Gastrocnemius medialis (tissue), 4 donors: Measurements from ENCODE around the gene LHFPL4. TPM values are rescaled to one million over a fixed set of nuclear protein-coding genes. Genes with fewer than 3 reads are reported as not detected.

ENCODE experiments used
- ATAC-seq, 2 donors: fragments of 150-250 bp; one replicate each; pipeline ENCODE4 v1.9.1; 2016
- DNase-seq, 2 donors: peaks; one replicate each; pipeline ENCODE4 v3.0.0-alpha.2; 2019
- H3K27ac ChIP-seq, 4 donors: fragments of 200-600 bp; sonication (generic); 1 replicate in 1 of 4; 2 replicates in 3 of 4; pipeline ENCODE4 v1.5.1; 2016 to 2018; ENCODE audit warnings: mild to moderate bottlenecking in 2 of 4, moderate library complexity in 1 of 4
- H3K27me3 ChIP-seq, 3 donors: fragments of 200-600 bp; sonication (generic) in 2 of 3; 1 replicate in 1 of 3; 2 replicates in 2 of 3; pipeline versions ENCODE4 v1.5.1 to v1.6.0; 2016 to 2019; ENCODE audit warnings: mild to moderate bottlenecking in 1 of 3, moderate library complexity in 1 of 3
- H3K36me3 ChIP-seq, 2 donors: fragments of 200-600 bp; sonication (generic) in 1 of 2; one replicate each; pipeline ENCODE4 v1.5.1; 2017 to 2018
- H3K4me1 ChIP-seq, 2 donors: fragments of 200-600 bp; sonication (generic) in 1 of 2; one replicate each; pipeline ENCODE4 v1.5.1; 2016 to 2017; ENCODE audit warnings: mild to moderate bottlenecking in 2 of 2
- H3K4me3 ChIP-seq, 4 donors: fragments of 200-600 bp; sonication (generic) in 3 of 4; 1 replicate in 1 of 4; 2 replicates in 3 of 4; pipeline ENCODE4 v1.5.1; 2016 to 2019; ENCODE audit warnings: mild to moderate bottlenecking in 2 of 4
- H3K9me3 ChIP-seq, 3 donors: fragments of 200-600 bp; sonication (generic) in 2 of 3; 1 replicate in 1 of 3; 2 replicates in 2 of 3; pipeline ENCODE4 v1.5.1; 2016 to 2019
- CTCF ChIP-seq, 5 experiments: fragments of 450-650 bp in 3 of 5; fragments of 200-600 bp in 2 of 5; sonication (generic) in 2 of 5; IDR thresholded peaks in 4 of 5; conservative IDR thresholded peaks in 1 of 5; 1 replicate in 4 of 5; 2 replicates in 1 of 5; pipeline ENCODE4 v1.5.1; 2016 to 2019; ENCODE audit warnings: antibody characterized with exemption in 5 of 5, mild to moderate bottlenecking in 3 of 5, moderate library complexity in 3 of 5
- POLR2A ChIP-seq, 2 donors: fragments of 450-650 bp; IDR thresholded peaks; one replicate each; pipeline ENCODE4 v1.6.1; 2017; ENCODE audit warnings: antibody characterized with exemption in 2 of 2, mild to moderate bottlenecking in 2 of 2, moderate library complexity in 2 of 2
- in situ Hi-C, 4 donors: fragments of 200-750 bp; cut with MboI; loops; one replicate each; pipeline versions ENCODE4 v1.15.0 to v1.8.0; 2017; ENCODE audit warnings: low sequenced_read_pairs in 4 of 4
- intact Hi-C: fragments of 100-400 bp; cut with DNase I; formaldehyde crosslinking; loops from one replicate; pipeline ENCODE4 v1.15.1; 2023; ENCODE audit warnings: low total_unique reads
- total RNA-seq, 4 donors: library from RNA; depleted of rRNA; stranded (reverse); fragments of >200 nt; gene quantifications; one replicate each; pipeline versions ENCODE4 v1.1.0 to v1.2.3, GENCODE V29; 2016

LHFPL4 gene
- total RNA-seq, 4 donors from 2014 or later: not detected

GRCh38 chr3:9548991-9549390 is 4.6 kb downstream of the LHFPL4 start:
- intact Hi-C loops: no loop called here
- DNase-seq (no peak), ATAC-seq (no peak)
- Histone ChIP-seq H3K27me3 (peaks cover 15 to 28% (median 28%) of the 10 kb centered on the region in 3 donors), H3K4me1 (no peaks in the 10 kb centered on the region), H3K4me3 (no peak overlapping the region), H3K9me3 (no peaks in the 10 kb centered on the region), H3K27ac (no peak overlapping the region), H3K36me3 (no peaks in the 10 kb centered on the region)
- in situ Hi-C loops: no loop called here
- TF ChIP-seq POLR2A (IDR thresholded peaks at IDR 0.05): no peak
- TF ChIP-seq CTCF (IDR thresholded peaks at IDR 0.05 in 4 of 5, conservative IDR thresholded peaks at IDR 0.05 in 1 of 5): no peak

- ATAC-seq (no peak), DNase-seq (no peak)
- no peak overlapping the region for H3K4me3 ChIP-seq
- intact Hi-C loops: no loop called here
- H3K9me3 ChIP-seq: no peaks in the 10 kb centered on the region
- no peak overlapping the region for H3K27ac ChIP-seq
- TF ChIP-seq CTCF (IDR thresholded peaks at IDR 0.05 in 4 of 5, conservative IDR thresholded peaks at IDR 0.05 in 1 of 5) (no peak), POLR2A (IDR thresholded peaks at IDR 0.05) (no peak)
- H3K36me3 ChIP-seq: no peaks in the 10 kb centered on the region
- no peaks in the 10 kb centered on the region for H3K4me1 ChIP-seq
- H3K27me3 ChIP-seq: no peaks in the 10 kb centered on the region
- in situ Hi-C loops: no loop called here
Observed at GRCh38 chr3:9542182-9542581, 11.4 kb downstream of the LHFPL4 start.

- H3K36me3 ChIP-seq: no peaks in the 10 kb centered on the region
- in situ Hi-C loops: no loop called here
- no peak for DNase-seq
Observed at GRCh38 chr3:9536212-9536611, 17.4 kb downstream of the LHFPL4 start.

GRCh38 chr3:9534429-9534828 is 19.2 kb downstream of the LHFPL4 start:
- no peaks in the 10 kb centered on the region for H3K36me3 ChIP-seq
- H3K27me3 ChIP-seq: no peaks in the 10 kb centered on the region
- intact Hi-C loops (no loop called here), in situ Hi-C loops (no loop called here)
- TF ChIP-seq POLR2A (IDR thresholded peaks at IDR 0.05): no peak
- TF ChIP-seq CTCF (IDR thresholded peaks at IDR 0.05 in 4 of 5, conservative IDR thresholded peaks at IDR 0.05 in 1 of 5): no peak
- ATAC-seq (no peak), DNase-seq (no peak)
- H3K9me3 ChIP-seq: no peaks in the 10 kb centered on the region
- H3K27ac ChIP-seq: no peak overlapping the region
- H3K4me1 ChIP-seq: no peaks in the 10 kb centered on the region
- H3K4me3 ChIP-seq: no peak overlapping the region

More at GRCh38 chr3:9536212-9536611, 17.4 kb downstream of the LHFPL4 start:
- TF ChIP-seq POLR2A (IDR thresholded peaks at IDR 0.05): no peak
- no peak for TF ChIP-seq CTCF (IDR thresholded peaks at IDR 0.05 in 4 of 5, conservative IDR thresholded peaks at IDR 0.05 in 1 of 5)
- H3K4me3 ChIP-seq: no peak overlapping the region
- ATAC-seq: no peak
- no peaks in the 10 kb centered on the region for H3K27me3 ChIP-seq
- no peaks in the 10 kb centered on the region for H3K4me1 ChIP-seq
- intact Hi-C loops: no loop called here
- H3K9me3 ChIP-seq: no peaks in the 10 kb centered on the region
- no peak overlapping the region for H3K27ac ChIP-seq

GRCh38 chr3:9525078-9525477 is 28.5 kb downstream of the LHFPL4 start:
- no peak for TF ChIP-seq POLR2A (IDR thresholded peaks at IDR 0.05)
- TF ChIP-seq CTCF (IDR thresholded peaks at IDR 0.05 in 4 of 5, conservative IDR thresholded peaks at IDR 0.05 in 1 of 5): no peak
- ATAC-seq: no peak
- Histone ChIP-seq H3K27ac (no peak overlapping the region), H3K27me3 (no peaks in the 10 kb centered on the region), H3K9me3 (no peaks in the 10 kb centered on the region), H3K4me1 (no peaks in the 10 kb centered on the region), H3K36me3 (no peaks in the 10 kb centered on the region), H3K4me3 (no peak overlapping the region)
- intact Hi-C loops (no loop called here), in situ Hi-C loops (no loop called here)
- DNase-seq: no peak
